ENCODE data around the gene KRTAP10-7. TPM values are rescaled to one million over a fixed set of nuclear protein-coding genes. Genes with fewer than 3 reads are reported as not detected.
A peak's percentile ranks its signal among the peaks of the same experiment; 100 is the strongest.
"Not testable (repeated sequence)": the region's sequence is repeated elsewhere in the genome, so short reads cannot be mapped to it uniquely, and the experiment has no call there.

KRTAP10-7 gene
- total RNA-seq, 1 donor from 2014 or later: not detected

DNA sequence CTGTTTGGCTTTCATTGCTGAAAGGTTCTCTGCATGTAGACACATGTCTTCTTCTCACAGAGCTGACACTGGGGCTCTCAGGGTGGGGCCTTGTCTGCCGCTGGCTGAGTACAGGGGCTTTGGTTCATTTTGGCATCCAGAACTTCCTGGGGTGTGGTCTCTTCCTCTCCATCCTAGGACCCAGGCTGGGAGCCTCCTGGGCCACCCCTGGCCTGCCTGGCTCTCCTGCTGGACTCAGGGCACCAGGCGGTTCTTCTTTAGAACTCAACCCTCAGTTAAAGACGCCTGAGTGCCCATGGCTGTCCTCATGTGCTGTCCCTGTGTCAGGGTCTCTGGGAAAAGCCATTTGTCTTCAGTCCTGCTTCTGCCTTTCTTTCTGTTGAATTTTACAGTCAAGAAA, 14.5 kb upstream of the KRTAP10-7 start:
- DNase-seq (no peak), ATAC-seq (no peak)
- TF ChIP-seq, protein P1, sequence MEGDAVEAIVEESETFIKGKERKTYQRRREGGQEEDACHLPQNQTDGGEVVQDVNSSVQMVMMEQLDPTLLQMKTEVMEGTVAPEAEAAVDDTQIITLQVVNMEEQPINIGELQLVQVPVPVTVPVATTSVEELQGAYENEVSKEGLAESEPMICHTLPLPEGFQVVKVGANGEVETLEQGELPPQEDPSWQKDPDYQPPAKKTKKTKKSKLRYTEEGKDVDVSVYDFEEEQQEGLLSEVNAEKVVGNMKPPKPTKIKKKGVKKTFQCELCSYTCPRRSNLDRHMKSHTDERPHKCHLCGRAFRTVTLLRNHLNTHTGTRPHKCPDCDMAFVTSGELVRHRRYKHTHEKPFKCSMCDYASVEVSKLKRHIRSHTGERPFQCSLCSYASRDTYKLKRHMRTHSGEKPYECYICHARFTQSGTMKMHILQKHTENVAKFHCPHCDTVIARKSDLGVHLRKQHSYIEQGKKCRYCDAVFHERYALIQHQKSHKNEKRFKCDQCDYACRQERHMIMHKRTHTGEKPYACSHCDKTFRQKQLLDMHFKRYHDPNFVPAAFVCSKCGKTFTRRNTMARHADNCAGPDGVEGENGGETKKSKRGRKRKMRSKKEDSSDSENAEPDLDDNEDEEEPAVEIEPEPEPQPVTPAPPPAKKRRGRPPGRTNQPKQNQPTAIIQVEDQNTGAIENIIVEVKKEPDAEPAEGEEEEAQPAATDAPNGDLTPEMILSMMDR (IDR thresholded peaks at IDR 0.05): no peak
- H3K4me1 ChIP-seq: no peaks in the 10 kb centered on the region
- H3K27ac ChIP-seq: no peak overlapping the region
- peaks cover 5% of the 10 kb centered on the region for H3K9me3 ChIP-seq
- intact Hi-C loops (cut with DNase I): no loop called here
- H3K36me3 ChIP-seq: no peaks in the 10 kb centered on the region
- peaks cover 30% of the 10 kb centered on the region for H3K27me3 ChIP-seq (ENCODE audit: low read depth)
- no peak overlapping the region for H3K4me3 ChIP-seq

DNA sequence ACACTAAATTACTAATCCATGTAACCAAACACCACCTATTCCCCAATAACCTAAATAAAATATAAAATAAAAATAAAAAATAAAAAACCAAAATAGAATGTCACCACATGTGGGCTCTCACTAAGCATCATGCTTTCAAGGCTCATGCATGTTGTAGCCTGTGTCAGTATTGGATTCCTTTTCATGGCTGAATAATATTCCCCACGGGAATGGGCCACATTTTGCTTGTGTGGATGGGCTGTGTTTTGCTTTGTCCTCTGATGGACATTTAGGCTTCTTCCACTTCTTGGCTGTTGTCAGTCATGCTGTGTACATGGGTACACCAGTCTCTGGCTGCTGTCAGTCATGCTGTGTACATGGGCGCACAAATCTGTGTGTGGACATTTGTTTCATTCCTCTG, 11.3 kb upstream of the KRTAP10-7 start:
- no peaks in the 10 kb centered on the region for H3K9me3 ChIP-seq
- H3K4me1 ChIP-seq: no peaks in the 10 kb centered on the region
- ATAC-seq (no peak), DNase-seq (no peak)
- H3K36me3 ChIP-seq: no peaks in the 10 kb centered on the region
- TF ChIP-seq, protein P1 (IDR thresholded peaks at IDR 0.05): no peak
- H3K27ac ChIP-seq: no peak overlapping the region
- H3K27me3 ChIP-seq (ENCODE audit: low read depth): peaks cover 30% of the 10 kb centered on the region
- no peak overlapping the region for H3K4me3 ChIP-seq
- intact Hi-C loops (cut with DNase I): no loop called here

DNA sequence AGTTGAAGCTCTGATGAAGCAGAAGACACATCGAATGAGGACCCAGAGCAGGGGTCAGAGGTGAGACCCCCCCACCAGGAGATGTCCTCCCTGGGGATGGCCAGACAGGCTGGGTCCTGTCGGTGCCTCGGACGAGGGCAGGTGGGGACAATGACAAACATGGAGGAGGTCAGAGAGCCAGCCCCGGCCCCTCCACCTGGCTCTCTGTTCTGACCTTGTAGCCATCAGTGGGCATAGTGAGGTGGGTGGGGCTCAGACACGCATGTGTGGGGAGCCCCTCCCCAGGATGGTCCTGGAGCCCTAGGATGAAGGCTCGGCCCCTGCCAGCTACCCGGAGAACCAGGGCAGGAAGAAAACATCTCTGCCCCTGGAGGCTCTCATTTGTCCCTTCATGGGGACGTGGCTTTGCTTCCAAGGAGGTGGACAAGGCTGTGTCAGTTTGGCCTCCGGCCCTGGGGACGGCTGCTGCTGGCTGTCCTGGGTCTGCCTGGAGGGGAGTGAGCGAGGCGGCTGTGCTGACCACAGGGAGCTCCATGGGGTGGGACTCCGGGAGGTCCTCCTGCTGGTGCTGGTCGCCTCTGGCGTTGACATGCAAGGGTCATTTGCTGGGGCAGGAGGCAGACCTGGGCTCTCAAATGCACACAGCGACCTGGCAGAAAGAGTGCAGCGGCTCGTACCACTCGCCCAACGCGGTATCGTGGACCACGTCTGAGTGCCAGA, 10.7 kb upstream of the KRTAP10-7 start:
- Histone ChIP-seq H3K27ac (no peak overlapping the region), H3K9me3 (no peaks in the 10 kb centered on the region), H3K27me3 (ENCODE audit: low read depth) (peaks cover 25% of the 10 kb centered on the region), H3K4me3 (no peak overlapping the region), H3K4me1 (no peaks in the 10 kb centered on the region), H3K36me3 (no peaks in the 10 kb centered on the region)
- DNase-seq (no peak), ATAC-seq (peak in 1 of 2 donors; percentile 20)
- intact Hi-C loops (cut with DNase I): no loop called here
- TF ChIP-seq, protein P1 (IDR thresholded peaks at IDR 0.05): no peak

DNA sequence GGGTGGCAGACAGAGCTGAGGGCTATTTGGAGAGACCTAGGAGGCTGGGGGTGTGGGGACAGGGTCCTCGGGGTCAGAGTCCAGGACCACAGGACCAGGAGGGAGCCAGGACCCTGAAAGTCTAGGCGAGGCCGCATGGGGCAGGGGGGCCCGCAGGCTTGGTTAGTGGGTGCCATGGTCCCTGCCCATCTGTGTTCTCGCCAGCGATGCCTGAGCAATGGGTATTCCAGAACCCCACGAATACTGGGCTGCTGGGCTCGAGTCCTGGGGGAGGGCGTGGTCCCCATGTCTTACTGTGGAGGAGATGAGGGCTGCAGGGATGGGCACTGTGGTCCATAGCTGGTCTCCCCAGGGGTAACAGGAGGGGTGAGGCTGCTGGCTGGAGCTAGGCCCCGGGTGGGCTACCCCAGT, 10.1 kb upstream of the KRTAP10-7 start:
- Histone ChIP-seq H3K9me3 (no peaks in the 10 kb centered on the region), H3K27ac (no peak overlapping the region), H3K4me1 (no peaks in the 10 kb centered on the region), H3K36me3 (no peaks in the 10 kb centered on the region), H3K4me3 (no peak overlapping the region), H3K27me3 (ENCODE audit: low read depth) (peaks cover 25% of the 10 kb centered on the region)
- TF ChIP-seq, protein P1 (IDR thresholded peaks at IDR 0.05): no peak
- intact Hi-C loops (cut with DNase I): no loop called here
- DNase-seq (no peak), ATAC-seq (peak in 1 of 2 donors; percentile 51)

- DNase-seq; intact Hi-C loops (cut with DNase I); H3K9me3 ChIP-seq; H3K27ac ChIP-seq; H3K36me3 ChIP-seq; H3K4me3 ChIP-seq; H3K4me1 ChIP-seq; ATAC-seq: not testable (repeated sequence)
- peaks cover 23% of the 10 kb centered on the region for H3K27me3 ChIP-seq (ENCODE audit: low read depth)
Measured at GRCh38 chr21:44590897-44591800, 9.2 kb upstream of the KRTAP10-7 start.

- DNase-seq, H3K9me3 ChIP-seq: not testable (repeated sequence)
Measured at GRCh38 chr21:44591801-44592130, 8.6 kb upstream of the KRTAP10-7 start.

More at GRCh38 chr21:44591801-44592130, 8.6 kb upstream of the KRTAP10-7 start:
- H3K27me3 ChIP-seq (ENCODE audit: low read depth): peaks cover 17% of the 10 kb centered on the region
- ATAC-seq; H3K27ac ChIP-seq; H3K4me1 ChIP-seq; H3K4me3 ChIP-seq; H3K36me3 ChIP-seq; intact Hi-C loops (cut with DNase I): not testable (repeated sequence)

All from lower lobe of right lung (tissue), 2 donors.